KOPT-K1 (cell line): Measurements from ENCODE around the gene PDILT.
"Not testable (repeated sequence)": the region's sequence is repeated elsewhere in the genome, so short reads cannot be mapped to it uniquely, and the experiment has no call there.

ENCODE experiments used
- H3K27ac ChIP-seq: fragments of 200-600 bp; sonication (generic); 2 replicates; pipeline ENCODE4 v1.5.1; 2016; ENCODE audit warnings: antibody characterized with exemption, mild to moderate bottlenecking, low read depth, low read length; ENCODE audit not compliant: poor library complexity, severe bottlenecking
- H3K36me3 ChIP-seq: fragments of 200-600 bp; sonication (generic); 2 replicates; pipeline ENCODE4 v1.5.1; 2017; ENCODE audit warnings: antibody characterized with exemption, mild to moderate bottlenecking, low read length, moderate library complexity; ENCODE audit not compliant: insufficient read depth
- H3K9me3 ChIP-seq: fragments of 200-600 bp; sonication (generic); 2 replicates; pipeline ENCODE4 v1.5.1; 2017; ENCODE audit warnings: antibody characterized with exemption, low read length, mild to moderate bottlenecking; ENCODE audit not compliant: insufficient read depth, poor library complexity, severe bottlenecking

The PDILT gene

GRCh38 chr16:20421748-20422147 lies 17.2 kb upstream of the PDILT start:
- H3K9me3 ChIP-seq, H3K36me3 ChIP-seq, H3K27ac ChIP-seq: not testable (repeated sequence)

GRCh38 chr16:20419093-20419492 lies 14.6 kb upstream of the PDILT start:
- H3K27ac ChIP-seq, H3K9me3 ChIP-seq, H3K36me3 ChIP-seq: not testable (repeated sequence)

- Histone ChIP-seq H3K27ac (no peak overlapping the region), H3K9me3 (no peaks in the 10 kb centered on the region), H3K36me3 (no peaks in the 10 kb centered on the region)
Measured at GRCh38 chr16:20415541-20415940, 11.0 kb upstream of the PDILT start.

DNA sequence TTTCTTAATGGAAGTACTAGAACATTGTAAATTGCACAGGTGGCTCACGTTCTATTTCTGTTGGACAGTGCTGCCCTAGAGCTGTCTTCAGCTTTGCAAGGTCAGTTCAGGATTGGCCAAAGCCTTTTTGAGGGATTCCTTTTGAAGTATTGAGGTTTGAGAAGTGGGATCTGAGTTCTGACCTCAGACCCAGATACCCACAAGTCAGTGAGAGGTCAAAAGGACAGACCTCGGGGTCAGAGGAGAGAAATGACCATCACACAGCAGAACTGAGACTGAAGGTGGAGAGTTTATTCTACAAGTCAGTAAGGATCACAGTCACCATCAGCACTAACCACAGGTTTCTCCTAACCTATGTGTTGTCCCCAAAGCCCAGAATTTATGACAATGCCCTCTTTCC lies 6.5 kb upstream of the PDILT start:
- Histone ChIP-seq H3K9me3 (no peaks in the 10 kb centered on the region), H3K27ac (no peak overlapping the region)

GRCh38 chr16:20410121-20410723 lies 5.7 kb upstream of the PDILT start:
- Histone ChIP-seq H3K9me3 (no peaks in the 10 kb centered on the region), H3K36me3 (no peaks in the 10 kb centered on the region), H3K27ac (no peak overlapping the region)

More for the DNA sequence above, 6.5 kb upstream of the PDILT start:
- H3K36me3 ChIP-seq: no peaks in the 10 kb centered on the region

DNA sequence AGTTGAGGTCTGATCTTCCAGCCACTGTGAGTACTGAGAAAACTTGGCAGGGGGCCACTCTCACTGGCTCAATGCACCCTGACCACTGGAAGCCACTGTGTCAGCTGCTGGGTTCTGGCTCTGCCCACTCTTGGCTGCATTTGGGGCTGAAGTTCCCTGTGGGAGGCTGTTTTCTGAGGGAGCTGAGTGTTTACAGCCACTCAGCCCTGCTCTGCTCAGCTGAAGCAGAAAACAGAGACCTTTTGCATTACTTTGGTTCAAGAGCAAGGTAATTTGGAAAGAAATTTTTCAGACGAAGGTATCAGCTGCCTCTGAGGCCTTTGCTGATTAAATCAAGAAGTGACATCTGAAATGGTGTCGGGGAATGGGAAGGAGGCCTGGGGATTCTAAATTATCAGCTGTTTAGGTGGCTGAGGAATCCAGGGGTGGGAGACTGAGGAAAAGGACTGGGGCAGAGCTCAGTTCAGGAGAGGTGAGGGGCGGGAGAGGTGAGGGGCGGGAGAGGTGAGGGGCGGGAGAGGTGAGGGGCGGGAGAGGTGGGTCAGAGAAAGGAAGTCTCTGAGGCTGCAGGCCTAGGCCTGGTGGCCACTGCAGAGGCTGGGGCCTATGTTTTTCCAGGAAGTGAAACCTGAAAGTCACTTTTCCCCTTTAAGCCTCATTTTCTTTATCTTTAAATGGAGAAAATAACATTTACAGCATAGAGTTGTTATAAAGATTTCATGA lies 5.0 kb upstream of the PDILT start, which contains the start of gene ACSM5:
Gene ACSM5 (plus strand): TSS at position 137 of the 723 bp plus-strand sequence. CDS start 1,951 bp downstream, outside the sequence.
- no peaks in the 10 kb centered on the region for H3K36me3 ChIP-seq
- H3K9me3 ChIP-seq: no peaks in the 10 kb centered on the region
- H3K27ac ChIP-seq: no peak within 1 kb of the TSS

DNA sequence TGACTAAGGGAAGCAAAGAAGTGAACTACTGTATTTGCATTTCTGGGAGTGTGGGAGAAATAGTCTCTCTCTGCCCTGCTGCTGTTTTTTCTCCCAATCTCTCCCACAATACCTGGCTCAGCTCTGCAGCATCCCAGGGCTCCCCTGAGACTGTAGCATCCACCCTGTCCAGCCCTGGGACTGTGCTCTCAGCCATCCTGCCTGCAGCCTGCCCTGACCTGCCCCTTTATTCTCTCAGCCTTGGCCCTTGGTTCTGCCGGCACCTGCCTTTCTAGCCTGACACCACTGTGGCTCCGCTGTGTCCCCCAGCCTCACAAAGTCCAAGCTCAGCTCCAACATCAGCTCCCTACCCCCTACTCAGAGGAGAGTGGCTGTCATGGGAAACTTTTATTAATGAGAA lies 1.9 kb downstream of the PDILT start:
- Histone ChIP-seq H3K36me3 (no peaks in the 10 kb centered on the region), H3K27ac (no peak overlapping the region), H3K9me3 (no peaks in the 10 kb centered on the region)

- no peaks in the 10 kb centered on the region for H3K9me3 ChIP-seq
- no peaks in the 10 kb centered on the region for H3K36me3 ChIP-seq
- no peak overlapping the region for H3K27ac ChIP-seq
Measured at GRCh38 chr16:20401475-20402016, 3.0 kb downstream of the PDILT start.

DNA sequence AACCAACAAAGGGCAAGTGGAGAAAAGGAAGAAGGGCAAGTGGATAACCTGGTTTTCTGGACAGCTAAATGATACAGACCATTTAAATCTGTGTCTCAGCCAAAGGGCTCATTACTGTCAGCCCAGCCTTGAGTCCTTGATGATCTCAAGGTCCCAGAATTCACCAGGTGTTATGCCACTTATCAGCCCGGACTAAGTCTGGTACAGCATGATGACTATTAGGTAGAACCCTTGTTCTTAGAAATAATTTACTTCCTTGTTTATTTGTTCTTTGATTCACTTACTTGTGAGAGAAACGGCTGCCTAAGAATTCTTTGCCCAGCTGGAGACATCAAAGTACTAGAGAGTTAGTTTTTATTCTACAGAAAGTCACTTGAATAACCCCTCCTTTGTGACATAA lies 3.5 kb downstream of the PDILT start:
- Histone ChIP-seq H3K36me3 (no peaks in the 10 kb centered on the region), H3K9me3 (no peaks in the 10 kb centered on the region), H3K27ac (no peak overlapping the region)

DNA sequence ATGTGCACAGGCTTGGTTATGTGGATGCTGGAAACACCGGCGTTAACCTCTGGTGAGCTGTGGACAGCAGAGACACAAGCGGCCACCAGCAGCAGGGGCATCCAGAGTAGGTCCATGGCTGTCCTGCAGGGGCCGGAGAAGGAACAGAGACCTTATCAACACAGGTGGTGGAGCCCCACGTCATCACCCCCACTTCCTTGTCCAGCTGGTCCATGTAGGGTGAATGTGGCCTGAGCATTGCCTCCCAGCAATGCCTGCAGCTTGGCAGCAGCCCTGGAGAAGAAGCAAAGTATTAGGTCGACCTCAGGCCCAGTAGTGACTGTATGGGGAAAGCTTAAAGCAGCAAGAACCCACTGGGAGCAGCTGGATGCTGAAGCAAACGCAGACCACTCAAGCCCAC lies 5.4 kb downstream of the PDILT start:
- Histone ChIP-seq H3K9me3 (no peaks in the 10 kb centered on the region), H3K27ac (no peak overlapping the region), H3K36me3 (no peaks in the 10 kb centered on the region)

DNA sequence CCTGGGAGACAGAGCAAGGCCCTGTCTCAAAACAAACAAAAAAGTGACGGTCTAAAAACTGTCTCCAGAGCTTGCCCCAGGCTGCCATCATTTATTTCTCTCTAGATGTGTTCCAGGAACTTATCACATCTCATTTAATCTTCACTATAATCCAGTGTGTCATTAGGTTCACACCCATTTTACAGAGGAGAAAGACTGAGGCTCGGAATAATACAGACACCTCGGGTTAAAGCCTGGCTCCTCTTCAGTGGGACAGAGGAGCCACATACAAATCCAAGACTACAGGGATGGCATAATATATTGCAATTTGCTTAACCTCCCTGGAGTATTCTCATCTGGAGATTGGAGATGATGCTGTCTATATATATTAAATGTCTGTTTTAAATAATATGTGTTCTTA lies 5.9 kb downstream of the PDILT start:
- Histone ChIP-seq H3K36me3 (no peaks in the 10 kb centered on the region), H3K27ac (no peak overlapping the region), H3K9me3 (no peaks in the 10 kb centered on the region)

DNA sequence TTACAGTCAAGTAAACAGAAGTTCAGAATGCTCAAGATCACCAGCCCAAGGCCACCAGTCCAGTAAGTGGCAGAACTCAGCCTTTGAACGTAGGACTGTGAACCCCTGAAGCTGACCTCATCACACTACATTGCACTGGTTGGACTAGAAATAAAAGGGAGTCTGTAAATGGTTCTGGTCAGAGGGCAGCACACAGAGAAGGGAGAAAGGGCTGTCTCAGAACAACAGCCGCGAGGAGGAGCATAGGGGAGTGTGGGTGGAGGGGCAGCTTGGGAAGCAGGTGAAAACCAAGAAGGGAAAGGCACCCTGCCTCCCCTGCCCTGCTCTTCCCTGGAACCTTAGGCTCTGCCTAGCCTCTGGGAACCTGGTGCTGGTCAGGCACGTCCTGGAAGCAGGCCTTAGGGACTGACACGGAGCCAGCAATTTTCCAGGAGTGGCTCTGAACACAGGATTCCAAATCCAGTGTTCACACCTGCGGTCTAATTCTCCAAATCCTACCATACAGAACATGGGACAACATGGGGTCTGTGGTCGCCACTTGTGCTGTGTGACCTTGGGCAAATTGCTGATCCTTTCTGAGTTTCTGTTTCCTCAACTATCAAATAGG lies 7.0 kb downstream of the PDILT start:
- Histone ChIP-seq H3K9me3 (no peaks in the 10 kb centered on the region), H3K27ac (no peak overlapping the region), H3K36me3 (no peaks in the 10 kb centered on the region)

DNA sequence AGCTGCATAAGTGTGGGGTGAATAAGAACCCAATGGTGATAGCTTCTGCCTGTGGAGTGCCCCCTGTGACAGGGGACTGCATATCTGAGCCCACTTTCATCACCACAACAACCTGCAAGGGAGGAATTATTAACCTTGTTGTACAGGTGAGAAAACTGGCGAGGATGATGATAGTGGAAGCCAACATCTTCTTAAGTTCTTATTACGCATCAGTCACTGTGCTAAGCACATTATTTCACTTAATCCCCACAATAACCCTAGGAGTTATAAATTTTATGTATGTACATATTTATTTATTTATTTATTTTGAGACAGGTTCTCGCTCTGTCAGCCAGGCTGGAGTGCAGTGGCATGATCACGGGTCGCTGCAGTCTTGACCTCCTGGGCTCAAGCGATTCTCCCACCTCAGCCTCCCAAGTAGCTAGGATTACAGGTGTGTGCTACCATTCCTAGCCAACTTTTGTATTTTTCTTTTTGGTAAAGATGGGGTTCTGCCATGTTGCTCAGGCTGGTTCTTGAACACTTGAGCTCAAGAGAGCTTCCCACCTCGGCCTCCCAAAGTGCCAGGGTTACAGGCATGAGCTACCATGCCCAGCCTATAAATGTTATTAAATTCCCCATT lies 7.6 kb downstream of the PDILT start:
- no peaks in the 10 kb centered on the region for H3K9me3 ChIP-seq
- H3K27ac ChIP-seq: no peak overlapping the region

DNA sequence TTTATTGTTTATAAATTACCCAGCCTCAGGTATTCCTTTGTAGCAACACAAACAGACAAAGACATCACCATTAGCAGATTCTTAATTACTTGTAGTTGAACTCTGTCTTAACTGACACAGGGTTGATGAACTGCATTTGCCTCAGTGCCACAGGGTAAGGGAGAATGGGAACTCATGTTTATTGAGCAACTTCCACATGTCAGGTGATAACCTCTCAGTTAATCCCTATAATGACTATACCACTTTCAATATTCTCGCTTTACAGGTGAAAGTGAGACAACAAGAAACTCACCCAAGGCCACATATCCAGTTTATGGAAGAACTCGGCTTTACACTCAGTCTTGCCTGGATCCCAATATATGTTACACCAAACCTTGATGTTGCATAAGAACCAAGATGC lies 8.6 kb downstream of the PDILT start:
- no peaks in the 10 kb centered on the region for H3K36me3 ChIP-seq
- H3K9me3 ChIP-seq: no peaks in the 10 kb centered on the region
- no peak overlapping the region for H3K27ac ChIP-seq

More for the DNA sequence above, 7.6 kb downstream of the PDILT start:
- no peaks in the 10 kb centered on the region for H3K36me3 ChIP-seq
